Globus pallidus (tissue), 1 donor: ENCODE results near the gene ZBED2.
"Not testable (repeated sequence)": the region's sequence is repeated elsewhere in the genome, so short reads cannot be mapped to it uniquely, and the experiment has no call there.

Experiments used
- DNase-seq: peaks from one replicate; pipeline ENCODE4 v3.0.0-alpha.2; 2015; ENCODE audit warnings: low spot score

Gene ZBED2

DNA sequence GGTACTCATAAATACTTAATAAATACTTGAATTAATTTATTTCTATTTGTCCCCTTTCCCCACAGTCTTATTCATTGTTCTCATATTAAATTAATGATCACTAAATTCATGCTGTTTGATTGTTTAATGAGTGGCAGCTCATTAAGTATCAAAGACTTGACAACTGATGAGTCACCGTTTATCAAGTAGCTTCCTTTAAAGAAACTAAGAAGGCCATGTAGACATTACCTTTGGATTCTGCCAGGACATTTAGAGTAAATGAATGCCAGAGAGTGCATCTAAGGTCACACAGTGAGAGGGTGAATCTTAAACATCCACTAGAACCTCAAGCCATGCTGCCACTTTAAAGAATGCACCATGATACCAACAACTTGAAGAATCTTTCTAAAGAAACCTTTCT is 23.9 kb downstream of the ZBED2 start:
- DNase-seq: no peak

DNA sequence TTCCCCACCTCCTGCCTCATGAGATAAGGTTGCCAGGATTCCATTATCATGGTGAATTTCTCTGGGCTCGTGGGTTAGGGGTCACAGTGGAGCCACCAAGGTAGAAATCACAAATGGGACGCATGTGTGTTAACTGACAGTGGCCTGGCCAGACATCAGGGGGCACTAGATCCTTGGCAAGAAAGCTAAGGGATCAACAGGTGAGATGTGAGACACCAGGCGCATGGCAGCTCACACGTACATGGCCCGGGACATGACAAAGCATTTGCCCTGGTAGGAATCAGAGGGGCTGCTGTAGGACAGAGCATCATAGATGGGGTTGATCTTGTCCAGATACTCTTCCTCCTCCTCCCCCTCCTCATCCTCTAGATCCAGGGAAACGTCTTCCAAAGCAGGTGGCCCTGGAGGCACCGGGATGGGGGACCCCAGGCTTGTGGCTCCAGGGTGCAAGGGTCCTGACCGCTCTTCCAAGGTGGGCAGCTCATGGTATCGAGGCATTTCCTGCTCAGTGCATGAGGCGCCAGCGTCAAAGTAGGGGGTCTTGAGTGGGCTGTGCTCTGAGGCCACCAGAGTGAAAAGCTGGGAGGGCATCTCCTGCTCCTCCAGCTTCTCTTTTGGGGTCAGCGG is 24.6 kb downstream of the ZBED2 start:
- DNase-seq: no peak

DNA sequence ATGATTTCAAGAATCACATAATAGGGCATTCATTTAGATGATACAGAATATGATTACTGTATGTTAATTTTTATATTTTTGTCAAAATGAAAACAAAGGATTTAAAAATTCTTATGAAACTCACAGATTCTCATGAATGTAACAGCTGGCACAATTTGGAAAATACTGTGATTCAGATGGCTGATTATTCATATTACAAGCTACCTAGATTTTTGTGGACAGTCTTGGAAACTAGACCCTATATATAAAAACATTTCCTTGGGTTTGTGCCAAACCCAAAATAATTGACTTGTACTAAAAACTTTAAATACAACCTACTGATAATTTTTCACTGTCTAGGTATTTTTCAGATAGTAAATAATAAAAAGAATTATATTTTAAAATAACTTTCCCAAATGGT is 26.2 kb downstream of the ZBED2 start:
- no peak for DNase-seq

DNA sequence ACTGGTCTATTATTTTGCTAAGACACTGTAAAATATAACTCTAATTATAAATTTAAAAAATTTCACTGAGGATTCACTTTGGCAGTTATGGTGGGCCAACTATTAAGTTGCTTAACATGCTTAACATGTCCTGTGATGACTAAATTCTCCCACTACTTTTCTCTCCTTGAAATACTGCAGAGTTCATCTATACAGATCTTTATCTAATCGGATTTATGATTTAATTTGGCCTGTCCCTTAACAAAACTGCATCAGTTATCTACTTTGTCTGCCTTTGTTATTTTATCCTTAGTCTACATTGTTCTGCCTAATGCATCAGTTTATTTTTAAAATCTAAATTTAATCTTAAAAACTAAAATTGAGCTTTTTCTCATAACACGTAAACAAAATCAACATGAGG is 26.8 kb downstream of the ZBED2 start:
- no peak for DNase-seq

DNA sequence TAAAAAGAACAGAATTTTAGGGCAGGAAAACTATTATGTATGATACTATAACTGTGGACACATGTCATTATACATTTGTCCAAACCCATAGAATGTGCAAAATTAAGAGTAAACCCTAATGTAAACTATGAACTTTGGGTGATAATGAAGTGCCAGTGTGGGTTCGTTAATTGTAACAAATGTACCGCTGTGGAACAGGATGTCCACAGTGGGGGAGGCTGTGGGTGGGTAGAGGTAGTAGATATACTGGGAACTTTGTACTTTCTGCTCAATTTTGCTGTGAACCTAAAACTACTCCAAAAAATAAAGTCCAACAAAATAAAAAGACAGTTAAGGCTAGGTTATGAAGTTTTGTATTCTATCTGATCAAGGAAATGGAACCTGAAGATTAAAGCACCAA is 28.3 kb downstream of the ZBED2 start:
- DNase-seq: no peak

DNA sequence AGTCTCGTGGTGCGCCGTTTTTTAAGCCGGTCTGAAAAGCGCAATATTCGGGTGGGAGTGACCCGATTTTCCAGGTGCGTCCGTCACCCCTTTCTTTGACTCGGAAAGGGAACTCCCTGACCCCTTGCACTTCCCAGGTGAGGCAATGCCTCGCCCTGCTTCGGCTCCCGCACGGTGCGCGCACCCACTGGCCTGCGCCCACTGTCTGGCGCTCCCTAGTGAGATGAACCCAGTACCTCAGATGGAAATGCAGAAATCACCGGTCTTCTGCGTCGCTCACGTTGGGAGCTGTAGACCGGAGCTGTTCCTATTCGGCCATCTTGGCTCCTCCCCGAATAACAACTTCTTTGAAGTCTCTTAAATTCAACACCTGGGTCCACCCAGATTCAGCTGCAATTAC is 33.2 kb downstream of the ZBED2 start:
- DNase-seq: not testable (repeated sequence)

DNA sequence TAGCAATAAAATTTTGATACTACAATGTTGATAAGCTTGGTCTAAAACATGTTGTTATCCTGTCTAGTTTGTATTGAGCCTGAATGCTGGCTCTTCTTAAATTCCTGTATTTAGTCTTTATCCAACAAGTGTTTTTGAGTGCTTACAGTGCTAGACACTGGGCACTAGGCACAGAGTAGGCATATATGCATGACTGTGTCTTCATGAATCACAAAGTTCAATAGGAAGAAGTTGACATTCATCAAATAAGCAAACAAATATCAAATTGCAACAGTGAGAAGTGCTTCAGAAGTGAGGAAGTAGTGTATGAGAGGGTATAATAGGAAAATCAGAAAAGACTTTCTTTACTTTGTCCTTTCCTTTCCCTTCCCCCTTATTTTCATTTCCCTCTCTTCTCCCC is 46.4 kb downstream of the ZBED2 start:
- DNase-seq: no peak

DNA sequence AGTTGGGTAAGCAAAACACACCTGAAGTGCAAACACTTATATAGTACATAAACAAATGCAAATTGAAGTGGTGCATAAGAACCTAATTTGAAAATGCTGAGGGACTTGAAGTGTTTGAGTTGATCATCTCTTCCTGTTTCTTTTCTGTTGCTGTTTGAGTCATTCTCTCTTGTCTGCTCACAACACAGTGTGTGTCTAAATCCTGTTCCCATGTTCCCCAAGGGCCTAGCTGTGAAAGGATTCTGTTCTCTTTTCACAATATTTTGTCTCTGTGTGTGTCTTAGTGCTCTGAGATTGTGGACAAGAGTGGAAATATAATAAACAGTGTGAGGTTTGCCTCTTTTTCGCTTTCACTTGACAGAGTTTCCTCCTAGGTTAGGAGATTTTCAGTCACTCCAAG is 47.1 kb downstream of the ZBED2 start:
- DNase-seq: no peak

DNA sequence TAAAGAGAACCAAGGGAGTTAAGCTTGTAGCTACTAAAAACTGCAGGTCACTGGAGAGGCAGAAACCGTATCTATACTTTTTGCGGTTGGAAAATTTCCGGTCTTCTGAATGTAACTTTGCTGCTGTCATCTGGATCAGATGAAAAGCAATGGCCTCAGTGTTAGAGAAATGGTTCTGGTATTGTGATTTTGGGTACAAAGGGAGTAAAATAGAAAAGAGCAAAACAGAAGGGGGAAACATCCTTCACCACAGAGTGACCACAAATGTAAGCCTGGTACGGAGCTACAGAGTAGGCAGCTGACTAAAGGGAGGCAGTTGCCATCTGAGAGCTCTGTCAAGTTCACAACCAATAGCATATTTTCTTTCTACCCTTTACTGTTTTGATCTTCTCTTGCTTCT is 47.5 kb downstream of the ZBED2 start:
- DNase-seq: no peak

DNA sequence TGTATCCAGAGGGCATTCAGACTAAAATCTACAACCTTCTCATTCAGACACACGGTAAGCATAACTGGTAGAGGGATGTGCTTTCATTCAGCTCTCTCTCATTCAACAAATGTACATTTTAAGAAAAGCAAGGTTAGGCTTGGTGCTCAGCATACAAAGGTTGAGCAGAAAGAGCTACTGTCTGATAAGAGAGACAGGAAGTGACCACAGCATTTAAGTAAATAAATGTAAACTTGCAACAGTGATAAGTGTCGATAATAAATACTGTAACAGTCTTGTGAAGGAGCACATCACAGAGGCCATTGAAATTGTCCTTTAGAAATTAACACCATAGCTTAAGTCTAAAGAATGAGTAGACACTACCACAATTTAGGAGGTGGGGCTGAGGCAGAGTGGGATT is 49.8 kb downstream of the ZBED2 start:
- DNase-seq: no peak
